ENCODE measurements around the gene CPNE4. TPM values are rescaled to one million over a fixed set of nuclear protein-coding genes. Genes with fewer than 3 reads are reported as not detected.

CPNE4 gene
- total RNA-seq, 1 donor from 2014 or later = 0.10 TPM

DNA sequence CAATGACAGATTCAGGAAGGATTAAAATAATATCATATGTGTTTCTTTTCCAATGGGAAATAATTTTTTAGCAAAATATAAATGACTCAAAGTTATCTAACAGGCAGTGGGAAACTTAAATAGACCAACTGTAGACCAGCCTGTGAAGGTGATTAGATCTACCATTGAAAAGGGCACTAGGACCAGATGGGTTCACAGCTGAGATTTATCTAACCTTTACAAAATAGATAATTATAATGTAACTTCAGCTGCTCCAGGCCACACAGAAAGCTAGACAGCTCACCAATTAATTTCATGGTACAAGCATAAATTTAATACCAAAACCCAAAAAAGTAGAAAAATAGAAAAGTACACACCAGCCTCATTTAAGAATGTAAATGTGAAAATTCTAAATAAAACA, 291.7 kb downstream of the CPNE4 start:
- intact Hi-C loops (cut with micrococcal nuclease) = no loop called here

DNA sequence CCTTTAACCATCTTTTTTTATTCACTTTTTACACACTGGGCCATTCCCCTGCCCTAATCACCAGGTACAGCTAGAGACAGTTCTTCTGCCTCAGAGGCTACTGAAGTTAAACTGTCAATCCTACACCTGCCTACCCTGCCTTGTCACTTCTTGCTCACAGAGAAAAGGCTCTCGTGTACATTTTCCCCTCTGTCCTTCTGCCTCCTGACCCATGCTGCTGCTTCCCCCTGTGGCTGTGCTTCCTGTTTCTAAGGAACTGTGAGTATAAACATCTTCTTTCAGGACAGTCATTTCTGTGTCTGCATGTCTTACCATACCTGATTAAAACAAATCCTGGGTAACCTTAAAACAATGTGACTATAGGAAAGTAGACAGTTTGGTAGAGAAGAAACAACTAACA, 295.6 kb downstream of the CPNE4 start:
- intact Hi-C loops (cut with micrococcal nuclease) = no loop called here

DNA sequence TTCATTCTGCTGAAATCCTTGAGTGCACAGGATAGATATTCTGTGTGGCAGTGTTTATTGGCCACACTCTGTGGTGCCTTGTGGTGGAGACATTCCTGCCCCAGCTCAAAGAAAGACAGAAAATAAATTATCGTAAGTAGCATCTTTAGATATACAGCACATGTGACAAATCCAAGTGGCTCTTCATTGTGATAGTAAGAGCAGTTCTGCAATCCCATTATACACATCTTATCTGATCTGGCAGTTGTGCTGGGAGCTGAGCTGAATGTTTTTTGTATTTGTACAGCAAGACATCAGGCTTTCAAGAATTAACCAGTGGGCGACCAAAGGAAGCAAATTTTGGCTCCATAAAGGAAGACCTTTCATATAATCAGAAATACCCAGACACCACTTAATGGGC, 296.7 kb downstream of the CPNE4 start:
- intact Hi-C loops (cut with micrococcal nuclease) = no loop called here

DNA sequence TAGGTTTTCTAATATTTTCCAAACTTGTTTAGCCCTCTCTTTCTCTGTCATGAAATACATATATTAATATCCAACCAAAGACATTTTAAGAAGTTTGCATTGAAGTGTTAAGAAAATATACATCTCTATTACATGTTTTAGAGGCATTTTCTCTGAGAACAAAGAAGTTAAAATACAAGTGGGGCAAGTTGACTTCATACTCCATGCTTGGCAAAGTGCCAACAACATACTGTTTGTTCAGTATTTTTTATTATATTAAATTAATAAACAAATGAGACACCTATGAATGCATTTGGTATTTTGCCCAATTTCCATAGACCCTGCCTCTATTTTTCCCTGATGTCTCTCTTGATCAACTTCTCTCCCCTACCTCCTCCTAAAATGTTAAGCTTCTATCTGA, 299.3 kb downstream of the CPNE4 start:
- intact Hi-C loops (cut with micrococcal nuclease) = no loop called here

DNA sequence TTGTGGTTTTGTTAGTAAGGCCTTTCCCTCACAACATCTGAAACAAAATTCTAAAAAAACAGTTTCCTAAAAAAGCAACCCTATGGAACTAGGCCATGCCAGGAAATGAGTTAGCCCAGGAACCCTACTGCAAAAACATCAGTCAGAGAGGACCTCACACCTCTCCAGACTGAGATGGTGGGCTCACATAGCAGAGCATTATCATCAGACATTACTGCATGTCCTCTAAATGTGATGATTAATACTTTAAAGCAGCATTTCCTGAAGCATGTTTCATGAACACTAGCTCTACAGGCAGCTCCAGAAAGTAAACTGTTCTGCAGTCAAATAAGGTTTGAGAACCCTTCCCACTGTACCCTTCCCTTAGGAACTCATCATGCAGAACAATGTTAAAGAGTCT, 299.7 kb downstream of the CPNE4 start:
- intact Hi-C loops (cut with micrococcal nuclease) = no loop called here

DNA sequence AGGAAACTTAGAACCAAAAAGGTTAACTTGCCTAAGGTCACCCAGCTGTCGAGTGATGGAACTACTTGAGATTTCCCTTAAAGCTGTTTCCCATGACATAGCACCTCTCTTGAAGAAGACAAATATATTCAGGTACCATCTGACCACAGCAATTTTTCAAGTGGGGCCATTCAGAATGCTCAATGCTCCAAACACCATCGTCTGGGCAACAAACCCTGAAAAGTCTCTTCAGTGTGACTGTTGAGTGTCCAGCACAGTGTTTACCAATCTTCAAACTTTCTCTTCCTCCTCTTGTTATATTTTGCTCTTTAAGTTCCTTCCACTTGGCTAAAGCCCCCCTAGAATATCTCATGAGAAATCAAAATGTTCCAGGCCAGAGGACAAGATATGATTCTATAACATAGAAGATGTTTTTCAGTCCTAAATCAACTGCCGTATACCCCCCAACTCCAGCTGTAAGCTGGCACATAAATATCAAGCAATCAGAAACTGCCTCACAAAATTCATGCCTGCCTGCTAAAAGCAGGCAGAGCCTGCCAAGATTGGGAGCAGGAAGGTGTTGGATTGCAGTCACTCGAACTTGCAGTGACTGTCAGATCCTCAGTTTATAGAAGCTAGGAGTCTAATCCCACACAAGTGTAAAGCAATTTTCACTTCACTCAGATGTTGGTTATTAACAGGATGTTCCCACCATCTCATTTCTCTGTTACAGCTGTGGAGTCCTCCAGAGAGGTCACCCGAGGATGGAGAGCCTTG, 301.6 kb downstream of the CPNE4 start:
- intact Hi-C loops (cut with micrococcal nuclease) = no loop called here

DNA sequence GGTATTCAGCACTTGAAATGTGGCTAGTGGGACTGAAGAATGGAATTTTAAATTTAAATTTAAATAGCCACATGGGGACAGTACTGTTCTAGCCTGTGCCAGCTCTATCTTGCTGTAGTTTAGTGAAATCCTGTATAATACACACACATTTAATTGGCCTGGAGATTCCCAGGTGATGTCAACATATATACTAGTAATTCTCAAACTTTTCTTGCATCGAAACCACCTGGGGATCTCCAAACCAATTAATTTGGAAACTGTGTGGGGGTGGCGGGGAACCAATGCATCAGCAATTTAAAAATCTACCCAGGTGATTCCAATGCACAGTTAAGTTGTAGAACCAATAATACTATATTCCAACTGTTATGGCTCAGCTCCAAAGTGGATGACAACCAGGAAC, 303.1 kb downstream of the CPNE4 start:
- intact Hi-C loops (cut with micrococcal nuclease) = no loop called here

DNA sequence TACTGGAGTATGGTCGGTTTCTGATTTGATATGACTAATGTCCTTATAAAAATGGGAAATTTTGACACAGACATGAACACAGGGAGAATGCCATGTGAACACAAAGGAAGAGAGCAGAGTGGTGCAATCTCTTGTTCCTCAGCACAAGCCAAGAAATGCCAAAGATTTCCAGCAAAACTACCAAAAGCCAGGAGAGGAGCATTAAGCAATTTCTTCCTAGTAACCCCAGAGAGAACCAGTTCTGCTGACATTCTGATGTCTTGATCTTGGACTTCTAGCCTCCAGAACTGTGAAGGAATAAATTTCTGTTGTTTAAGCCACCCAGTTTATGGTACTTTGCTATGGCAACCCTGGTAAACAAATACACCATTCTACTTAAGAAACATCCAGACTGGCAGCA, 304.2 kb downstream of the CPNE4 start:
- intact Hi-C loops (cut with micrococcal nuclease) = no loop called here

DNA sequence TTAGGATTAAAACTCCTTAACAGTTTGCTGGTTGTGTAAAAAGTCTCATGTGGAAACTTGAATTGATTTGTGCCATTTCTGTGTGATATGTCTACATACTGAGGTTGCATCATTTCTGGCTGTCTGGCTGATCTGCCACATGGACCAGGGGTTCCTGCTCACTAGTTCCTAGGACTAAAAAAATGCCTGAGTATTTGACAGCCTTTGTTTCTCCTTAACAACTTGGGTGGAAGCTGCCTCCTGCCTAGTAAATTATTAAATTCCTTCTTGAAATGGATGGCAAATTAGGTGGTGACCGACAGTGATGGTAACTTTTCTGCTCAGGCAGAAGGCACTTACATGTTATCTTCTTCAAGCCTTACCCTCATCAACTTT, 305.2 kb downstream of the CPNE4 start:
- intact Hi-C loops (cut with micrococcal nuclease) = no loop called here

DNA sequence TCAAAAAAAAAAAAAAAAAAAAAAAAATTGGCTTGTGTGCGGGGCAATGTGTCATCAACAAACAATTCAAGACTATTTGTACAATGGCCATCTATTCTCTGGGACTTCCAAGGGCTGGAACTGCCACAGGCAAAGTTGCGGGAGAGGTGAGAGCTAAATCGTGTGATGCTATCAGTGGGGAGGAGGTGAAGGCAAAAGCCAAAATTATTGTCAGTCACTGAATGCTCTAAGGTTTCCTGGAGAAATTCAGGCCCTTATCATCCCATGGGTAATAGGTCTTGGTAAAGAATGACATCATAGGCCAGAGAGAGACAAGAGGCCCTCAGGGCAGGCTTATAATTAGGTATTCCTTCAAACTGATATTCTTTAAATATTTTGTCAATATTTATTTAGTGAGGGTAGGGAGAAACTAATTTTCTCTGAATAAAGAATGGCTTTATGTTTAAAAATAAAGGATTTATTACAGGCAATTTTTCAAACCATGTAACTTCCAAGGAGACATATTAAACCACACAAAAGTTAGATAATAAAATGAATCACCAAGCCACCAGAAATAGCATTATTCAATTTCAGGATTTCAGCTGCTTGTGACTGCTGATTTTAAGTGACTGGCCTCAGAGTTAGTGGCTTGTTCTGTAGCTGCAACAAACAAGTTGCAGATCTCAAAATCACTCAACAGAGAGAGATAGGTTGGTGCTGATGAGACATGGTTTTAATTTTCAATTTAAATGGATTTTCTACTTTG, 305.7 kb downstream of the CPNE4 start:
- intact Hi-C loops (cut with micrococcal nuclease) = no loop called here

DNA sequence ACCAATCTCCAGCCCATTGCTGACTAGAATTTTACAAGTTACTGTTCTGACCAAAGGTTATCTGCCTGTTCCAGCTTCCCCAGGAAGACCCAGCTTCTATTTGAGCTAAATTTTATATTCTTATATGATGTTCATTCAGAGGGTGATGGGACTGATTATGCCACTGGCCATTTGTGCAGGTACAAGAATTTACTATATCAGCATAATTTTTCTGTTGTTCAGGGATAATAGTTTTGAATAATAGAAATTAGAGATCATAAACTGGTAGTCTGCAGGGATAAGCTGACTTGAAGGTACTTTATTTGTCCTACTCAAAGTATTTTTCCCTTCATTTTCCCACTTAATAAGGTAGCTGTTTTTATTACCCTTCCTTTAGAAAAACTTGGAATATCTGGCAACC, 309.4 kb downstream of the CPNE4 start:
- intact Hi-C loops (cut with micrococcal nuclease) = no loop called here

DNA sequence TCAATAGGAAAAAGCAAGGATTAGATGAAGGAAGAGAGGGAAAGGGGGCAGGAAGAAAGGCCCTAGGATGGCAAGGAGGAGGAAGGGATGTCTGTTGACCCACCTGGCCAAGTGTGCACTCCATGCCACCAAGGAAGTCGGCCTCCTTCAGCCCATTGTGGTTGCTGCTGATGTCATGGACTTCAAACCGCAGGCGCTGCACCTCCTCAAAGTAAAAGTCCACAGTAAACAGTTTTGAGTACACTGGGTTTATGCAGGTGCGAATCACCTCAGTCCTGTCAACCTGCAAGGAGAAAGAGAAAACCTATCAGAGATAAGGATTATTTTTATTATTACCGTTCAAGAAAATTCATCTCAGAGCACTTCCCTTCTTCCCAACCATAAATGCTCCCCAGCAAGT, 311.5 kb downstream of the CPNE4 start:
- intact Hi-C loops (cut with micrococcal nuclease) = no loop called here

DNA sequence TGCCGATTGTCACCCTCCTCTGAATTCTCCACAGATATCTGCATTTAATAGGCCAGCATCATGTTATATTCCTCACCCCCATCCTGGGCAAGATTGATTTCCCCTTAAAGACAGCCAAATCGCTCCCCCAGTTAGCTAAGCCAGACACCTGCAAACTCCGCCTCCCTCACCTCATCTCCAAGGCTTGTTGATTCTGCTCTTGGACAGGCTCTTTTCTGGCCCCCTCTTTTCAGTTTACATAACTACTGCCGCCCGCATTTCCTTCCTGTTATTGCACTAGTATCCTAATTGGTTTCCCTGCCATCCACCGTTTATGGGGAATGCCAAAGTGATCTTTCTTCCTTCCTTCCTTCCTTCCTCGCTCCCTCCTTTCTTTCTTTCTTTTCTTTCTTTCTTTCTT, 317.3 kb downstream of the CPNE4 start:
- intact Hi-C loops (cut with micrococcal nuclease) = no loop called here

DNA sequence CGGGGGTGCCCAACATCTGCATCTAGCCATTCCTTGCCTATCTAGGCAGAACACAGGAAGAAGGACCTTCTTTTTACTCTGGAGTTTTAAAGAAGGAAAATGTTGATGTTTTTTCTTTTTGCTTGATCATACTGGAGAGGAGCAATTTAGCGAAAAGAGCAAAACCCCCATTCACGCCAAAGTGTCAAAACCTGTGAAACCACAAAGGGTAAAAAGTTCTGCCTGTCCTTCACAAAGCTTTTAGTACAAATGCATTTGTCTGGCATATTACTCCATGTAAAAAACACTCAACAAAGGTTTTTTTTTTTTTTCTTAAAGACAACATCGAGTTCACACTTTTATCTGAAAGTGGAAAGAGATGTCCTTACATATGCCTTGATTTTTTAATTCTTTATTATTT, 317.9 kb downstream of the CPNE4 start:
- intact Hi-C loops (cut with micrococcal nuclease) = no loop called here

DNA sequence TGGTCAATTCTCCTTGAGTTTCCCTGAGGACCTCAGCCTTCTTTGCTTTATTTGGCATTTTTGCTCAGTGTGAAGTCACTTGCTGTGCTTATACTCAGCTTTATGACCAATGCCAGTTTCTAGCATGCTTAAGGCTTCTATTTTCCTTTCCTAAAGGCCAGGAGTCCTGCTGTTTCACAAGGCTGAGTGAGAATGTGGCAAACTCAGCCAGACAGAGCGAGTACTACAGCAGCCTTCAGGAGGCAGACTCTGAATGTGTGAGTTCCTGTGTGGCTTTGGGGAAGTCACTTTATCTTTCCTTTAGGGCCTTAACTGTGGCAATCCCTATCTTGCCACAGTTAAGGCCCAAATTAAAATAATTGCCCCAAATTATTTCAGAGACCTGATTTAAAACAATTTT, 318.8 kb downstream of the CPNE4 start:
- intact Hi-C loops (cut with micrococcal nuclease) = no loop called here

DNA sequence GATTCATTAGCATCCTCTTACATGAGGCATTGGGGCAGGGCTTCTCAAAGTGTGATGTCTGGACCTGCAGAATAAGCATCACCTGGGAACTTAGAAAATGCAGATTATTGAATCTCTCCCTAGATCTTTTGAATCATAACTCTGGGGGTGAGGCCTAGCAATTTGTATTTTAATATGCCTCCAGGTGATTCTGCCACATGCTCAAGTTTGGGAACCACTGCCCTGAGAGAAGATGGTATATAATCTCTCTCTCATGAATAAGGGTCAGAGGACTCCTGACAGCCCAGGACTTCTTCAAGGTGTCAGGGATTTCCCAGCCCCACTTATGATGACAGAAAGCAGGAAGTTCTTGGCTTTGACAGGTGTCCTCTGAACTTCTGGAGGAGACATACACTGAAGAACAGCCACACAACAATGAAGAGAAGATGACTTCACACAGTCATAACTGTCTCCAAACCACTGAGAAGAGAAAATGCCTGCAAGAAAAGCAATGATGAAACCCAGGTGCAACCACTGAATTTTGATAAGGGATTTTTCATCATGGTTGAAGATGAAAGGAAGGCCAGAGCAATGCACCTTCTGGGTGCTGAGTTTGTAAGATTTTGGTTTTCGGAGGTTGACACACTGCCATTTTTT, 320.1 kb downstream of the CPNE4 start:
- intact Hi-C loops (cut with micrococcal nuclease) = no loop called here

DNA sequence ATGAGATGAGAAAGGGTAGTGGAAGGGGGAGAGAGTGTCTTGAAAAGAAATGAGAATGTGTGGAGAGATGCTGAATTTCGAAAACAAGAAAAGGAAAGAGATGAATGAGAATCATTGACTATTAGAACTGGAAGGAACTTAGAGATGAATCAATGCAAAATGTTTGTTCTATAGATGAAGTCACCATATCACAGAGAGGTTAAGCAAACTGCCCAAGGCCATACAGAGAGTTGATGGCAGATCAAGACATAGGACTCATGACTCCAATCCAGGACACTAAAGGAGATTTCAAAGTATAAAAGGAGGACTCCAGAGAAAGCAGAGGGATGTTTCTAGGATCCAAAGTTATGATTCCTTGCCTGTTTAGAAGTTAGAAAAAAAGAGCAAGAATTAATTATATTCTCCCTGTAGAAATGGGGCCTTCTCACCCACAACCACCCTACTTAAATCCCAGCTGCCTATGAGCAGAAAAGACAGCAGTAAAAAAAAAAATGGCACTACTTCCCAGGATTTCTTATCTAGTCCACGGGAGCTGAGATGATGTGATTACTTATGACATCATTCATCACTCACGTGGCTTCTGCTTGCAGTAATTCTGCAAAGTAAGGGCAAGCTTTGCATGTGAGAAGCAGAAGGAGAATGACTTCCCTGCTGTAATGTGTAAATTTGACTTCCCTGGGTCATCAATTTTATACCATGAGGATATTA, 321.2 kb downstream of the CPNE4 start:
- intact Hi-C loops (cut with micrococcal nuclease) = no loop called here

DNA sequence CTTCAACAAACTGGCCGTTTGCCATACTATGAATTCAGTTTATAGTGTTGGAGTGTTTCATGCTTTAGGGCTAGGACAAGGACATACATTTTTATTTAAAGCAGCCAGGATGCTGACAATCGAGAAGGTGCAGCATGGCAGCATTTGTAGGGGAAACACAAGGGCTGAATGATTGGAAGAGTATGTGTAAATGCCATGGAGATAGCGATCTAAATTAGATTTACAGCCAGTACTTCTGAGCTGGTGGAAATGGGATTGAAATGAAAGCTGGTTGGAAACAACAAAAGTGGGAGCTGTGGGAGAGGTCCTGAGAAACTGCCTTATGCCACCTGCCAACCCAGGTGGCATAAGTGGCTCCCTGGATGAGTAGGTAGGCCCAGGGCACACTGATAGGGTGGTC, 322.2 kb downstream of the CPNE4 start:
- intact Hi-C loops (cut with micrococcal nuclease) = no loop called here

DNA sequence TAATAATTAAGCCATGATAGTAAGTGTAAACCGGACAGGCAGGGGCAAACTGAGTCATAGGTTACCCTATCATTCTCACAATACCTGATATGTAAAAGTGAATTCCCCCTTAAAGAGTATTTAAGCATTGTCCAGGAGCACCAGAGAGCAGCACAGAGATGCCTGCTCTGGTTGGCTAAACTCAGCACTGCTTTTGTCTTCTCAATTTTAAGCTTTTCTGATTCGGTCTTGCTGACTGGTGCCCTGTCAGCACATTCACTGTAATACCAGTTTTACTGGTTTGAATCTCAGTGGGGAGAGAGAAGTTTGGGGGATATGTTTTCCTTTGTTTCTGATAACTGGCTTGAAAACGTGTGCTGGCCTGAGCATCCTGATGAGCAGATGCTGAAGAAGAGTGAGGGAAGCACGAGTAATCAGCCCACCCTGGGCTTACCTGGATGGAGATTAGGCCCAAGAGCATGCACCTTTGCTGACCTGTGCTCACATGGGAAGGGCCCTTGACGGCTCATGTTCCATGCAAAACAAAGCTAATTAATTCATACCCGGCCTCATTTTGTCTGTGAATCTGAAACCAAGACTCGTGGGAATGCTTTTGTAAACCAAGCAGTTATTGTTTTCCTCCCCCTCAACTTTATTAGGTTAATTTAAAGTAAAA, 323.6 kb downstream of the CPNE4 start:
- intact Hi-C loops (cut with micrococcal nuclease) = no loop called here

DNA sequence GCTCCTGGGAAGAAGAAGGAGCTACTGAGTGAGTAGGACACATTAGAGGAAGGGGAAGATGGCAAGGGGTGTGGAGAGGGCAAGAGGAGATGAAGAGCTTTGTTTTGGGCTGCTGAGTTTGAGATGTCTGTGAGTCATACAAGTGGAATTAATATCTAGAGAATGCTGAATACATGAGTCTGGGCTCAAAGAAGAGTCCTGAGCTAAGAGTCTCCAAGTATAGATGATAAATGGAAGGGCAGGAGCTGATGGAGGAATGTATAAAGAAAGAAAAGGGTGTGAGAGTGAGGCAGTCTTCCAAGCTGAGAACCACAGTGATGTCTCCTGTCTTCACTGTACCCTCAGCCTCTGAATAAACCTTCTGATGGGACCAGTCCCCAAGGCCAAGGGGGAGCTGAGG, 326.6 kb downstream of the CPNE4 start:
- intact Hi-C loops (cut with micrococcal nuclease) = no loop called here

DNA sequence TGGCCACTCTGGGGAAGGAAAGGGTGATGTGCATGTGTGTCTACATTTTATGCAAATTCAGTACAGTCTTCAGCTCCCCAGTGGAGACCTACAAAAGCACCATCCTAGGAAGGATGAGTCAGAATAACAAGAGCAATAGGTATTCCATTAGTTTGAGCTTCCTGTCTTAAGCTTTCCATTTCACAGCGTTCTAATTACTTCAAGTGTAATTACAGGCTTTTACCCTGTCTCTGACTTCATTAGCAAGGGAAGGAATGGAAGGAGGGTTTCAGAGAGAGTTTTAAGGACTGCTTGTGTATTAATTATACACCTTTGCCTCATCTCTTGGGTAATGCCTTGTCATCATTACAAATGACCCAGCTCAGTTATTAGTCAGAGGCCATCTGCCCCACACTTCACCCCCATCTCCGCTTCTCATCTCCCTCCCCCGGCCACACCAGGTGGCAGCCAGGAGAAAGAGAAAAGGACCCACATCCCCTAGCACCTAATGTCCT, 329.2 kb downstream of the CPNE4 start:
- intact Hi-C loops (cut with micrococcal nuclease) = no loop called here

Measured in T-helper 1 cell treated with Interleukin-12 subunit alpha and Interleukin-12 subunit beta and Interleukin-4 antibody, amounts not matched to agents 30 ng/mL and 1 ng/mL, for 36 hours (primary cell).